Liver (tissue), 9 donors: Measurements from ENCODE around the gene SDSL. TPM values are rescaled to one million over a fixed set of nuclear protein-coding genes. Genes with fewer than 3 reads are reported as not detected.

Experiments used
- DNase-seq: peaks from one replicate; pipeline ENCODE4 v3.0.0-alpha.2; 2017; ENCODE audit warnings: low spot score
- H3K27ac ChIP-seq, 2 donors: one replicate each; pipeline ENCODE4 v1.7.0; 2013; ENCODE audit warnings: inconsistent platforms in 2 of 2, low read length in 2 of 2, control low read depth in 1 of 2, low read depth in 1 of 2, mild to moderate bottlenecking in 1 of 2
- H3K27me3 ChIP-seq, 4 donors: one replicate each; pipeline versions ENCODE4 v1.6.1 to v1.7.0; 2013; ENCODE audit warnings: low read length in 3 of 4, inconsistent platforms in 1 of 4, mild to moderate bottlenecking in 1 of 4, moderate library complexity in 1 of 4; ENCODE audit not compliant: control insufficient read depth in 4 of 4, insufficient read depth in 4 of 4
- H3K36me3 ChIP-seq, 4 donors: one replicate each; pipeline versions ENCODE4 v1.6.1 to v1.7.0; 2013; ENCODE audit warnings: low read length in 3 of 4, mild to moderate bottlenecking in 3 of 4, low read depth in 1 of 4, moderate library complexity in 1 of 4; ENCODE audit not compliant: control insufficient read depth in 4 of 4, insufficient read depth in 3 of 4
- H3K4me1 ChIP-seq, 4 donors: one replicate each; pipeline versions ENCODE4 v1.6.1 to v1.7.0; 2013; ENCODE audit warnings: low read length in 3 of 4, mild to moderate bottlenecking in 3 of 4, moderate library complexity in 1 of 4; ENCODE audit not compliant: control insufficient read depth in 4 of 4, insufficient read depth in 4 of 4
- H3K4me3 ChIP-seq, 3 donors: one replicate each; pipeline versions ENCODE4 v1.6.1 to v1.7.0; 2013; ENCODE audit warnings: low read length in 3 of 3, control low read depth in 1 of 3, low read depth in 1 of 3, mild to moderate bottlenecking in 1 of 3
- H3K9ac ChIP-seq, 2 donors: one replicate each; pipeline ENCODE4 v1.7.0; 2013; ENCODE audit warnings: low read length in 2 of 2, mild to moderate bottlenecking in 2 of 2, moderate library complexity in 2 of 2, control low read depth in 1 of 2, low read depth in 1 of 2
- H3K9me3 ChIP-seq, 4 donors: one replicate each; pipeline versions ENCODE4 v1.6.1 to v1.7.0; 2013; ENCODE audit warnings: low read length in 3 of 4; ENCODE audit not compliant: control insufficient read depth in 4 of 4
- ATF3 ChIP-seq: IDR thresholded peaks from 2 replicates; pipeline ENCODE4 v1.6.1; 2016; ENCODE audit warnings: antibody characterized with exemption
- CTCF ChIP-seq: fragments of 150-350 bp; IDR thresholded peaks from 2 replicates; pipeline ENCODE4 v1.5.1; 2017; ENCODE audit warnings: improper control_type of control experiment, low read depth, low read length; ENCODE audit not compliant: missing input control
- EGR1 ChIP-seq, 2 donors: IDR thresholded peaks; 2 replicates each; pipeline ENCODE4 v1.6.1; 2016 to 2018; ENCODE audit warnings: antibody characterized with exemption in 2 of 2, low read depth in 2 of 2
- FOXA2 ChIP-seq: IDR thresholded peaks from 2 replicates; pipeline ENCODE4 v1.6.1; 2016; ENCODE audit warnings: antibody characterized with exemption
- GABPA ChIP-seq, 2 donors: IDR thresholded peaks in 1 of 2; conservative IDR thresholded peaks in 1 of 2; 2 replicates each; pipeline ENCODE4 v1.6.1; 2016; ENCODE audit warnings: antibody characterized with exemption in 2 of 2, mild to moderate bottlenecking in 1 of 2, moderate library complexity in 1 of 2
- HNF4G ChIP-seq: IDR thresholded peaks from 2 replicates; pipeline ENCODE4 v1.6.1; 2016; ENCODE audit warnings: antibody characterized with exemption
- JUND ChIP-seq, 2 donors: IDR thresholded peaks; 2 replicates each; pipeline ENCODE4 v1.6.1; 2016; ENCODE audit warnings: antibody characterized with exemption in 2 of 2
- MAX ChIP-seq: IDR thresholded peaks from 2 replicates; pipeline ENCODE4 v1.6.1; 2016; ENCODE audit warnings: antibody characterized with exemption
- NR2F2 ChIP-seq: IDR thresholded peaks from 2 replicates; pipeline ENCODE4 v1.6.1; 2016; ENCODE audit warnings: antibody characterized with exemption
- RAD21 ChIP-seq, 2 donors: IDR thresholded peaks; 2 replicates each; pipeline ENCODE4 v1.6.1; 2016; ENCODE audit warnings: antibody characterized with exemption in 2 of 2, mild to moderate bottlenecking in 2 of 2
- REST ChIP-seq: IDR thresholded peaks from 2 replicates; pipeline ENCODE4 v1.6.1; 2016; ENCODE audit warnings: antibody characterized with exemption, mild to moderate bottlenecking
- RXRA ChIP-seq, 2 donors: IDR thresholded peaks; 2 replicates each; pipeline ENCODE4 v1.6.1; 2017 to 2018; ENCODE audit warnings: antibody characterized with exemption in 2 of 2, mild to moderate bottlenecking in 1 of 2
- YY1 ChIP-seq: IDR thresholded peaks from 2 replicates; pipeline ENCODE4 v1.6.1; 2016; ENCODE audit warnings: antibody characterized with exemption, mild to moderate bottlenecking
- WGBS: extraction: QIAGEN DNeasy Blood & Tissue Kit; methylation state at CpG from one replicate; pipeline ENCODE4 v1.1.7; 2013; 5-methylcytosine and 5-hydroxymethylcytosine counted together
- polyA plus RNA-seq, 2 donors: library from polyadenylated mRNA; stranded (reverse) in 1 of 2; unstranded in 1 of 2; fragments of 200-250 nt in 1 of 2; fragments of >200 nt in 1 of 2; fragmentation: Nextera tagmentation in 1 of 2; extraction: Ambion mirVana in 1 of 2; gene quantifications; one replicate each; pipeline versions ENCODE4 v1.2.1 to v1.2.3, GENCODE V29; 2013 to 2015
- total RNA-seq, 2 donors: library from RNA; depleted of rRNA; stranded (reverse); fragments of >200 nt; gene quantifications; one replicate each; pipeline ENCODE4 v1.2.3, GENCODE V29; 2014
- donor health status: healthy.
- donor health status: healthy.
- donor health status: healthy.
- donor health status: healthy.
- donor health status: healthy.

Gene SDSL
- total and polyA plus RNA-seq, 4 donors, result 22.4 to 93.1 (median 33.7) TPM

GRCh38 chr12:113405694-113406093 lies 16.5 kb upstream of the SDSL start:
- Histone ChIP-seq H3K4me1 (peaks cover 8 to 34% (median 22%) of the 10 kb centered on the region in 4 donors), H3K27me3 (no peaks in the 10 kb centered on the region), H3K9me3 (no peaks in the 10 kb centered on the region), H3K27ac (peak overlapping the region; percentile 51 to 62), H3K36me3 (peaks cover 0 to 3% (median 0%) of the 10 kb centered on the region in 4 donors), H3K4me3 (no peak overlapping the region), H3K9ac (no peak overlapping the region)
- TF ChIP-seq HNF4G (no peak), NR2F2 (no peak), GABPA (IDR thresholded peaks at IDR 0.05 in 1 of 2, conservative IDR thresholded peaks at IDR 0.05 in 1 of 2) (no peak), YY1 (peak; percentile 70), MAX (no peak), REST (no peak), EGR1 (IDR thresholded peaks at IDR 0.05; ENCODE audit: low read depth in 2 of 2) (no peak), RAD21 (IDR thresholded peaks at IDR 0.05) (no peak), RXRA (IDR thresholded peaks at IDR 0.05) (peak in 1 of 2 donors; percentile 25), FOXA2 (peak; percentile 6), JUND (IDR thresholded peaks at IDR 0.05) (no peak), ATF3 (no peak)
- 54% methylated on average over 3 of the region's 3 CpGs for WGBS
- DNase-seq, result no peak

GRCh38 chr12:113407931-113408600 lies 14.1 kb upstream of the SDSL start:
- Histone ChIP-seq H3K36me3 (no peaks in the 10 kb centered on the region), H3K9me3 (no peaks in the 10 kb centered on the region), H3K4me3 (no peak overlapping the region), H3K27me3 (no peaks in the 10 kb centered on the region), H3K9ac (no peak overlapping the region), H3K27ac (peak overlapping the region in 1 of 2 donors; percentile 53), H3K4me1 (peaks cover 8 to 29% (median 21%) of the 10 kb centered on the region in 4 donors)
- no peak for TF ChIP-seq CTCF
- TF ChIP-seq YY1, result peak; percentile 18
- peak in 1 of 2 donors; percentile 23 for TF ChIP-seq RXRA (IDR thresholded peaks at IDR 0.05)
- 72% methylated on average over 6 of the region's 6 CpGs for WGBS
- DNase-seq, result no peak
